D721Med (cell line): ENCODE data around the gene NR3C2.

Source experiments
- DNase-seq: peaks from one replicate; pipeline ENCODE4 v3.0.0; 2011; ENCODE audit warnings: low spot score; ENCODE audit not compliant: insufficient read length
- FAIRE-seq: peaks from 2 replicates; lab custom pipeline; 2011; peaks lifted over from hg19 to GRCh38; lab: Jason Lieb, UNC
- CTCF ChIP-seq: IDR thresholded peaks from 2 replicates; pipeline ENCODE4 v1.5.1; 2012; ENCODE audit warnings: mild to moderate bottlenecking, control low read depth; ENCODE audit not compliant: insufficient read depth; ENCODE audit errors: missing control alignments

The NR3C2 gene

GRCh38 chr4:148071009-148071408 is 371.2 kb downstream of the NR3C2 start:
- DNase-seq: no peak
- no peak for TF ChIP-seq CTCF
- no peak for FAIRE-seq

GRCh38 chr4:148069895-148070178 is 372.4 kb downstream of the NR3C2 start:
- no peak for TF ChIP-seq CTCF
- DNase-seq (no peak), FAIRE-seq (no peak)

- FAIRE-seq (no peak), DNase-seq (no peak)
- no peak for TF ChIP-seq CTCF
Measured at GRCh38 chr4:148069086-148069894, 372.9 kb downstream of the NR3C2 start.

GRCh38 chr4:148068065-148068911 is 373.9 kb downstream of the NR3C2 start:
- TF ChIP-seq CTCF: peak; percentile 35
- FAIRE-seq (no peak), DNase-seq (no peak)

- no peak for DNase-seq
- no peak for TF ChIP-seq CTCF
- no peak for FAIRE-seq
Measured at GRCh38 chr4:148067301-148067916, 374.8 kb downstream of the NR3C2 start.

GRCh38 chr4:148065075-148065474 is 377.1 kb downstream of the NR3C2 start:
- FAIRE-seq (no peak), DNase-seq (no peak)
- no peak for TF ChIP-seq CTCF

GRCh38 chr4:148064451-148064850 is 377.8 kb downstream of the NR3C2 start:
- no peak for DNase-seq
- TF ChIP-seq CTCF: no peak
- FAIRE-seq: no peak
